C1 segment of cervical spinal cord (tissue), 14 donors: ENCODE results near the gene PCDH17.

Experiments
- DNase-seq, 14 donors: peaks; one replicate each; lab custom pipeline; 2025; lab: John Stamatoyannopoulos, UW

PCDH17 gene

GRCh38 chr13:57724486-57725272, 93.1 kb downstream of the PCDH17 start:
- no peak for DNase-seq

DNA sequence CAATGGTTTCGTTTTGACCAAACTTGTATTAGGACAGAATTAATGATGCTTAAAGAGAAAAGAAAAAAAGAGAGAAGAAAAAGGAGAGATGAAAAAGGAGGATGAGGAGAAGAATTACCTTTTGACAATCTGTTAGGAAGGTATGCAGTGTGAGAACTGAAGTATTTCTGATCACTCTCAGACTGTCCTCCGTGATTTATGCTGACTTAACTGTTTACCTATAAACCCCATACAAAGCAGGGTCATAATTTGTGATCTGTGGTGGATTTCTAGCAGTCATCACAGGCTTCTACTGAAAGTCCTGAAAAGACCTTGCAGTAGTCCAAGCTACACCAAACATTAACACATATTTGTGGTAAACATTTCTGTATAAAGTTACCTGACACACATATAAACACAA, 93.9 kb downstream of the PCDH17 start:
- no peak for DNase-seq

- no peak for DNase-seq
Observed at GRCh38 chr13:57726981-57727380, 95.4 kb downstream of the PCDH17 start.

DNA sequence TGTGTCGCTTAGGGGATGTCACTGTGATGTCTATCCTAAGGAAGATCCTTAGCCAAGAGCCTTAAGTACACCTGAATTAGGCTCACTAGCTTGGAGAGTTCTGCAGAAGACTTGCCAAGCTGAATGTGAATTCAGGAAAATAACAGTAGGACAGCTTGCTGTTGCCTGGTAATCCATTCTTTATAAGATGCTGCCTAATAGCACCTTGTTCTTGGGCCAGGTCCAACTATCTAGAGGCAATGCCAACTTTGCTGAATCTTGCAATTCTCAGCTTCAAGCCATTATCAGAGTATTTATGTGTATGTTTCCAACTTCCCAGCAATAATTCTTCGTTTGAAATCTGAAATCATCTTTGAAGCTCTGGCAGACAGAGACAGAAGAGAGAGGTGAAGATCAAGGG, 102.8 kb downstream of the PCDH17 start:
- no peak for DNase-seq

DNA sequence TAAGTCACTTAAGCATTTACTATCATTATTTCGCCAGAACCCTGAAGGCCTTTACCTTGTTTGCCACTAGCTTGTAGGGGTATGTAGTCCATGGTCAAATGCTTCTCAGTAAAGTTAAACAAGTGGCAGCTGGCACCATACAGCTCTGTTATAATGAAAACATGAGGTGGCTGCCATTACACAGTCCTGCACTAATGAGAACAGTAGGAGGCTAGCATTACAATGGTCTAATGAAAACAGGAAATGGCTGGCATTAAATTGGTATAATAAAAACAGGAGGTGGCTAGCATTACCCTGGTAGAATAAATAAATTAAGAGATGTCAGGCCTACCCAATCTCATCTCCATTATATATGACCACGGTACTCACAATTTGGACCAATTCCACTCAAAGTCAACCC, 107.5 kb downstream of the PCDH17 start:
- DNase-seq: no peak

DNA sequence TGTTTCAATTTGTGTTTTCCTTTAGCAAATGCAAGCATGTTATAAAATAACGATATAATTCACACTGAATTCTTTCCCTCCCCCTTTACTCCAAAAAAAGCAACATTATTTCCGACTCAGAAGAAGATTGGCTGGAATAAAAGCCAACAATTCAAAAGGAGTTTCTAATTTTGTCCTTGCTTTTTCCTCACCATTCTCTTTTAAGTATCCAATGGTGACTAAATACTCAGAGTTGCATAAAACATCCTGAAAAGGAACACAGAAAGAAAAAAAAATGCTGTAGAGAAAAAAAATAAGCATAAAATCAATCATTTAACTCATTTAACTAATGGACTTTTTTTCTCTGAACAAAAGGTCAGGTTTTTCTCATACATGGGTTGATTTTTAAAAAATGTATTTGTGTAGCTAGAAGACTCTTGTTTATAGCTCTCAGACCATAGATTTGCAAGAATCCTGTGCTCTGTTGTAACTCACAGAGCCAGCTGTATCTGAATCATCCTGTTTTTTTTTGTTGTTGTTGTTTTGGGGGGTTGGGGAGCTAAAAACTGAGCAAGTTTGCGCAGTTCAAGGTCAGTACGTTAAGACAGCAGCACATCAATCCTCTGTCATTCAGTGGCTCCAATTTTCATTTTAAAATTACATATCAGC, 108.1 kb downstream of the PCDH17 start:
- no peak for DNase-seq

- DNase-seq: peak in 10 of 14 donors; percentile 10 to 61 (median 28)
Observed at GRCh38 chr13:57740719-57741118, 109.2 kb downstream of the PCDH17 start.

DNA sequence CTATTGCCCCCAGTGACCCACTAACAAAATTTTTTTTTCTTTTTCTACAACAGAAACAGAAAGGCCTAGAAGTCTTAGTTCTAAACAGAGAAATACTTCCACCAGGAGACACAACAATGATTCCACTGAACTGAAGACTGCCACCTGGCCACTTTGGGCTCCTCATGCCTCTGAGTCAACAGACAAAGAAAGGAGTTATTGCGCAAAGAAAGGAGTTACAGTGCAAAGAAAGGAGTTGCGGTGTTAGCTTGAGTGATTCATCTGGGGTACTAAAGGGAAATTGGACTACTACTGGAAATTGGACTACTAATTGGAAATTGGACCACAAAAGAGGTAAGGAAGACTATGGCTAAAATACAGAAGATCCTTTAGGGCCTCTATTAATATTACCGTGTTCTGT, 116.6 kb downstream of the PCDH17 start:
- DNase-seq: no peak

DNA sequence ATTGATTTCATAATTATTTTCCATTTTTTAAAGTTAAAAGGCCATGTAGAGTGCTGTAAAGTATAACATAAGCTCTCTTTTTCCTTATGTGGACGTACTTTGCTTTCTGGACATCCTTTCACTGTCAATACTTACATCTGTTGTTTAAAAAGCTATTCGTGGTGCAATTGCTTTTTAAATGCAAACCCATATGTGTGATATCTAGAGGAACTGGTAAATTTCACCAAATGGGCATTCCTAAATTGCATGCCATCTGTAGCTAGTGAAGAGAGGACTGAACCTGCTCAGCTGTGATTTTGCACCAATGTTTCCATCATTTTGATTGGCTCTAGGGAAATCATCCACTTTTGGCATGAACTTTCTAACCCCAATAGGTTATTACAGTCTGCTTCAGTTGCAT, 129.4 kb downstream of the PCDH17 start:
- no peak for DNase-seq

DNA sequence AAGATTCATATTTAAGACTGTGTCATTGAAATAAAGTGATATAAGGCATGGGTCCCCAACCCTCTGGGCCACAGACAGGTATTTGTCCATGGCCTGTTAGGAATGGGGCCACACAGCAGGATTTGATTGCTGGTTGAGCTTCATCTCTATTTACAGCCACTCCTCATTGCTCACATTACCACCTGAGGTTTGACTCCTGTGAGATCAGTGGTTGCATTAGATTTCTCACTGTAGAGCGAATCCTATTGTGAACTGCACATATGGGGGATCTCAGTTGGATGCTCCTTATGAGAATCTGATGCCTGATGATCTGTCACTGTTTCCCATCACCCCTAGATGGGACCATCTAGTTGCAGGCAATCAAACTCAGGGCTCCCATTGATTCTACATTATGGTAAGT, 132.1 kb downstream of the PCDH17 start:
- DNase-seq: no peak
